ENCODE results near the gene TNFRSF8.
A peak's percentile ranks its signal among the peaks of the same experiment; 100 is the strongest.

TNFRSF8 gene

GRCh38 chr1:12140515-12141162, 77.5 kb downstream of the TNFRSF8 start:
- no peak for DNase-seq (ENCODE audit: low read depth, low spot score)

- DNase-seq (ENCODE audit: low read depth, low spot score), result no peak
These were observed 78.2 kb downstream of the TNFRSF8 start for GRCh38 chr1:12141163-12141850.

- DNase-seq (ENCODE audit: low read depth, low spot score), result no peak
These were observed 79.2 kb downstream of the TNFRSF8 start for GRCh38 chr1:12142141-12142823.

GRCh38 chr1:12142891-12143630, 80.0 kb downstream of the TNFRSF8 start:
- no peak for DNase-seq (ENCODE audit: low read depth, low spot score)

- DNase-seq (ENCODE audit: low read depth, low spot score), result peak; percentile 75
These were observed 80.6 kb downstream of the TNFRSF8 start for GRCh38 chr1:12143631-12144155.

- DNase-seq (ENCODE audit: low read depth, low spot score), result no peak
These were observed 81.1 kb downstream of the TNFRSF8 start for GRCh38 chr1:12144236-12144635.

- DNase-seq (ENCODE audit: low read depth, low spot score), result no peak
These were observed 81.9 kb downstream of the TNFRSF8 start for GRCh38 chr1:12144969-12145368.

- no peak for DNase-seq (ENCODE audit: low read depth, low spot score)
These were observed 82.7 kb downstream of the TNFRSF8 start for GRCh38 chr1:12145616-12146342.

GRCh38 chr1:12146343-12147112, 83.4 kb downstream of the TNFRSF8 start:
- DNase-seq (ENCODE audit: low read depth, low spot score), result no peak

GRCh38 chr1:12147201-12147701, 84.1 kb downstream of the TNFRSF8 start:
- no peak for DNase-seq (ENCODE audit: low read depth, low spot score)

- DNase-seq (ENCODE audit: low read depth, low spot score), result peak; percentile 24
These were observed 85.3 kb downstream of the TNFRSF8 start for GRCh38 chr1:12148160-12148957.

- DNase-seq (ENCODE audit: low read depth, low spot score), result no peak
These were observed 86.1 kb downstream of the TNFRSF8 start for GRCh38 chr1:12148958-12149790.

GRCh38 chr1:12149791-12150175, 86.7 kb downstream of the TNFRSF8 start:
- no peak for DNase-seq (ENCODE audit: low read depth, low spot score)

- no peak for DNase-seq (ENCODE audit: low read depth, low spot score)
These were observed 87.5 kb downstream of the TNFRSF8 start for GRCh38 chr1:12150456-12151200.

- DNase-seq (ENCODE audit: low read depth, low spot score), result no peak
These were observed 88.4 kb downstream of the TNFRSF8 start for GRCh38 chr1:12151465-12151864.

GRCh38 chr1:12152113-12152891, 89.2 kb downstream of the TNFRSF8 start:
- DNase-seq (ENCODE audit: low read depth, low spot score), result no peak

- peak; percentile 69 for DNase-seq (ENCODE audit: low read depth, low spot score)
These were observed 90.2 kb downstream of the TNFRSF8 start for GRCh38 chr1:12153181-12153785.
